Smooth muscle cell (in vitro differentiated cells): ENCODE data around the gene REXO5. TPM values are rescaled to one million over a fixed set of nuclear protein-coding genes. Genes with fewer than 3 reads are reported as not detected.
A peak's percentile ranks its signal among the peaks of the same experiment; 100 is the strongest.

Experiments
- DNase-seq: peaks from one replicate; lab custom pipeline; 2025; ENCODE audit not compliant: unreplicated experiment; lab: John Stamatoyannopoulos, UW
- H2AFZ ChIP-seq: fragments of 200-600 bp; sonication (generic); 2 replicates; pipeline ENCODE4 v1.6.0; 2016; ENCODE audit warnings: antibody characterized with exemption, low read depth, mild to moderate bottlenecking
- H3F3A ChIP-seq: fragments of 200-600 bp; sonication (generic); 2 replicates; pipeline ENCODE4 v1.6.0; 2017; ENCODE audit warnings: antibody characterized with exemption, low read depth
- H3K27ac ChIP-seq: fragments of 200-600 bp; sonication (generic); 2 replicates; pipeline ENCODE4 v1.5.1; 2016; ENCODE audit warnings: low read depth, mild to moderate bottlenecking
- H3K27me3 ChIP-seq: fragments of 200-600 bp; sonication (generic); 2 replicates; pipeline ENCODE4 v1.6.1; 2016; ENCODE audit warnings: low read depth, mild to moderate bottlenecking
- H3K36me3 ChIP-seq: fragments of 200-600 bp; sonication (generic); 2 replicates; pipeline ENCODE4 v1.5.1; 2016; ENCODE audit warnings: low read depth
- H3K4me1 ChIP-seq: fragments of 200-600 bp; sonication (generic); 2 replicates; pipeline ENCODE4 v1.5.1; 2016; ENCODE audit warnings: low read depth
- H3K4me2 ChIP-seq: fragments of 200-600 bp; sonication (generic); 2 replicates; pipeline ENCODE4 v1.6.0; 2016; ENCODE audit warnings: mild to moderate bottlenecking
- H3K4me3 ChIP-seq: fragments of 200-600 bp; sonication (generic); 2 replicates; pipeline ENCODE4 v1.5.1; 2016; ENCODE audit warnings: mild to moderate bottlenecking
- H3K79me2 ChIP-seq: fragments of 200-600 bp; sonication (generic); 2 replicates; pipeline ENCODE4 v1.6.0; 2016; ENCODE audit warnings: low read depth, mild to moderate bottlenecking
- H3K9ac ChIP-seq: fragments of 200-600 bp; sonication (generic); 2 replicates; pipeline ENCODE4 v1.6.0; 2016; ENCODE audit warnings: low read depth
- H3K9me3 ChIP-seq: fragments of 200-600 bp; sonication (generic); replicated peaks from 2 replicates; pipeline ENCODE4 v1.5.1; 2016; ENCODE audit warnings: low read depth
- H4K20me1 ChIP-seq: fragments of 200-600 bp; sonication (generic); 2 replicates; pipeline ENCODE4 v1.6.0; 2016; ENCODE audit warnings: low read depth
- WGBS: methylation state at CpG from one replicate; pipeline ENCODE4 v1.1.7; 2016; ENCODE audit warnings: low lambda C conversion rate; 5-methylcytosine and 5-hydroxymethylcytosine counted together
- polyA plus RNA-seq: library from polyadenylated mRNA; unstranded; fragments of >200 nt; fragmentation: Nextera tagmentation; extraction: Ambion mirVana; gene quantifications from 2 replicates; pipeline ENCODE4 v1.2.1, GENCODE V29; 2016
- total RNA-seq: library from RNA; depleted of rRNA; stranded (reverse); fragments of >200 nt; gene quantifications from 2 replicates; pipeline ENCODE4 v1.2.3, GENCODE V29; 2014
- TF ChIP-seq, protein P1 (sequence below): fragments of 200-600 bp; sonication (generic); IDR thresholded peaks from 2 replicates; pipeline ENCODE4 v1.5.1; 2017; ENCODE audit warnings: borderline replicate concordance, mild to moderate bottlenecking, antibody characterized with exemption; ENCODE audit not compliant: insufficient read depth, poor library complexity, severe bottlenecking

REXO5 gene
- total and polyA plus RNA-seq, 2 experiments from 2014 or later = 1.9 to 3.2 TPM

DNA sequence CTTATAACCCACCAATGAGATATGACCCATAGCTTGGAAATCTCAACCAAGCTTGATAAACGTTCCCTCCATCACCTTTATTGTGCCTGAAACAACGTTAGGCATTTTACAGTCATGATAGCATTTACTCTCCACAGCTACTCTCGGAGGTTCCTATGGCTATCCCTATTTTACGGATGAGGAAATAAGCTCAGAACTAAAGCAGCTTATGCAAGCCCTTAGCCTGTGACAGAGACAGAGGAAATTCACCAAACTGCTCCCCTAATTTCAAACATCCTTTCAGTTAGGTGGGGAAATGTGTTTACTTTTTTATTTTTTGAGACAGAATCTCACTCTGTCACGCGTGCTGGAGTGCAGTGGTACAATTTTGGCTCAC lies 75.2 kb downstream of the REXO5 start:
- TF ChIP-seq, protein P1, sequence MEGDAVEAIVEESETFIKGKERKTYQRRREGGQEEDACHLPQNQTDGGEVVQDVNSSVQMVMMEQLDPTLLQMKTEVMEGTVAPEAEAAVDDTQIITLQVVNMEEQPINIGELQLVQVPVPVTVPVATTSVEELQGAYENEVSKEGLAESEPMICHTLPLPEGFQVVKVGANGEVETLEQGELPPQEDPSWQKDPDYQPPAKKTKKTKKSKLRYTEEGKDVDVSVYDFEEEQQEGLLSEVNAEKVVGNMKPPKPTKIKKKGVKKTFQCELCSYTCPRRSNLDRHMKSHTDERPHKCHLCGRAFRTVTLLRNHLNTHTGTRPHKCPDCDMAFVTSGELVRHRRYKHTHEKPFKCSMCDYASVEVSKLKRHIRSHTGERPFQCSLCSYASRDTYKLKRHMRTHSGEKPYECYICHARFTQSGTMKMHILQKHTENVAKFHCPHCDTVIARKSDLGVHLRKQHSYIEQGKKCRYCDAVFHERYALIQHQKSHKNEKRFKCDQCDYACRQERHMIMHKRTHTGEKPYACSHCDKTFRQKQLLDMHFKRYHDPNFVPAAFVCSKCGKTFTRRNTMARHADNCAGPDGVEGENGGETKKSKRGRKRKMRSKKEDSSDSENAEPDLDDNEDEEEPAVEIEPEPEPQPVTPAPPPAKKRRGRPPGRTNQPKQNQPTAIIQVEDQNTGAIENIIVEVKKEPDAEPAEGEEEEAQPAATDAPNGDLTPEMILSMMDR = no peak
- Histone ChIP-seq H3K4me3 (no peak overlapping the region), H3K9ac (no peak overlapping the region), H4K20me1 (peaks cover 96% of the 10 kb centered on the region), H3K36me3 (no peaks in the 10 kb centered on the region), H3K4me1 (peaks cover 19% of the 10 kb centered on the region), H2AFZ (no peak overlapping the region), H3K27ac (no peak overlapping the region), H3K4me2 (no peak overlapping the region), H3F3A (peaks cover 12% of the 10 kb centered on the region), H3K79me2 (peaks cover 74% of the 10 kb centered on the region), H3K27me3 (no peaks in the 10 kb centered on the region), H3K9me3 (no peaks in the 10 kb centered on the region)
- no peak for DNase-seq
- 74% methylated on average over 6 of the region's 6 CpGs for WGBS

DNA sequence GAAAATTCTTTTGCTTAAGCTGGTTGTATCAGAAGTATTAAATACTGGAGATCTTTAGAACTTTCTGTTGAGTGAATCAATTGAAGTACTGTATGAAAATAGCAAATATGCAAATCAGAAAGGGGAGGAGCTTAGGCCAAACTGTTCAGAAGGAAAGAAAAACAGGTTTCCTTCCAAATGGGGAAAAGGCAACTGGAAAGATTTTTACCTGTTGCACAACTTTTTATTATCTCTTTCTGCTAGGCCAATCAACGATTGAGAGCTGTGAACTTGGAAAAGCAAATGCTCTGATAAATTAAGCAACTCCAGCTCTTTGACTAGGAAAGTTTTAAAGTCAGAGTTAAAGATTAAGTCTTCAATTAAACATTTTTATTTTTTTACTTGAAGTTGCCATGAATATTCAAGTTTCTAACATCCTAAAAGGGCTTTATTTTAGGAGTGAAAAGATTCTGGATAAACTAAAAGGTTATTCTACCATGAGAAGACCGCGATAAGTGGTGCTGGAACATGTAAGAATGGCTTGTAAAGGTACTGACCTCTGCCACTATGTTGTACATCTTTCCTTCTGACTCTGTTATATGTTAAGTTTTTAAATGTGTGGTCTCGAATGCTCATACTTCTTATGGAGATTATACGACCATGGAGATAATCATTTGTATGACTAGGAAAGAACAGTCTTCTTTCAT lies 77.4 kb downstream of the REXO5 start:
- no peak for DNase-seq
- H3K27me3 ChIP-seq = no peaks in the 10 kb centered on the region
- H3K4me1 ChIP-seq = peaks cover 19% of the 10 kb centered on the region
- H3K36me3 ChIP-seq = no peaks in the 10 kb centered on the region
- H3K79me2 ChIP-seq = peaks cover 73% of the 10 kb centered on the region
- peaks cover 8% of the 10 kb centered on the region for H3F3A ChIP-seq
- no peak overlapping the region for H3K4me3 ChIP-seq
- peak overlapping the region; percentile 69 for H3K4me2 ChIP-seq
- H3K9ac ChIP-seq = no peak overlapping the region
- H4K20me1 ChIP-seq = peaks cover 97% of the 10 kb centered on the region
- WGBS = 20% methylated on average over 5 of the region's 5 CpGs
- no peak overlapping the region for H2AFZ ChIP-seq
- H3K27ac ChIP-seq = peak overlapping the region; percentile 50
- no peaks in the 10 kb centered on the region for H3K9me3 ChIP-seq
- TF ChIP-seq, protein P1 = no peak

GRCh38 chr16:20884240-20884556 lies 77.9 kb downstream of the REXO5 start:
- H2AFZ ChIP-seq = no peak overlapping the region
- peaks cover 8% of the 10 kb centered on the region for H3F3A ChIP-seq
- no peak overlapping the region for H3K4me3 ChIP-seq
- no peak overlapping the region for H3K9ac ChIP-seq
- DNase-seq = no peak
- peaks cover 97% of the 10 kb centered on the region for H4K20me1 ChIP-seq
- peak overlapping the region; percentile 50 for H3K27ac ChIP-seq
- peaks cover 78% of the 10 kb centered on the region for H3K79me2 ChIP-seq
- H3K9me3 ChIP-seq = no peaks in the 10 kb centered on the region
- no peaks in the 10 kb centered on the region for H3K27me3 ChIP-seq
- 52% methylated on average over 1 of the region's 1 CpG for WGBS
- peak overlapping the region; percentile 69 for H3K4me2 ChIP-seq
- peaks cover 14% of the 10 kb centered on the region for H3K4me1 ChIP-seq
- TF ChIP-seq, protein P1 = no peak
- no peaks in the 10 kb centered on the region for H3K36me3 ChIP-seq

GRCh38 chr16:20886320-20886719 lies 80.0 kb downstream of the REXO5 start:
- DNase-seq = no peak
- H3K27ac ChIP-seq = no peak overlapping the region
- TF ChIP-seq, protein P1 = no peak
- peaks cover 81% of the 10 kb centered on the region for H3K79me2 ChIP-seq
- H3K4me2 ChIP-seq = no peak overlapping the region
- WGBS = 48% methylated on average over 1 of the region's 1 CpG
- H3F3A ChIP-seq = peaks cover 8% of the 10 kb centered on the region
- H3K36me3 ChIP-seq = no peaks in the 10 kb centered on the region
- H3K4me3 ChIP-seq = no peak overlapping the region
- peaks cover 5% of the 10 kb centered on the region for H3K4me1 ChIP-seq
- no peaks in the 10 kb centered on the region for H3K27me3 ChIP-seq
- no peak overlapping the region for H2AFZ ChIP-seq
- H3K9ac ChIP-seq = no peak overlapping the region
- H4K20me1 ChIP-seq = peaks cover 97% of the 10 kb centered on the region
- no peaks in the 10 kb centered on the region for H3K9me3 ChIP-seq
